Endothelial cell of hepatic sinusoid (primary cell): ENCODE measurements around the gene MINDY4B.

Source experiments
- in situ Hi-C: cut with HindIII; loops from 2 replicates; pipeline ENCODE4 v1.10.0; 2017; ENCODE audit warnings: low sequenced_read_pairs

Gene MINDY4B

GRCh38 chr3:150848864-150849263 is 56.4 kb downstream of the MINDY4B start:
- in situ Hi-C loops: no loop called here

DNA sequence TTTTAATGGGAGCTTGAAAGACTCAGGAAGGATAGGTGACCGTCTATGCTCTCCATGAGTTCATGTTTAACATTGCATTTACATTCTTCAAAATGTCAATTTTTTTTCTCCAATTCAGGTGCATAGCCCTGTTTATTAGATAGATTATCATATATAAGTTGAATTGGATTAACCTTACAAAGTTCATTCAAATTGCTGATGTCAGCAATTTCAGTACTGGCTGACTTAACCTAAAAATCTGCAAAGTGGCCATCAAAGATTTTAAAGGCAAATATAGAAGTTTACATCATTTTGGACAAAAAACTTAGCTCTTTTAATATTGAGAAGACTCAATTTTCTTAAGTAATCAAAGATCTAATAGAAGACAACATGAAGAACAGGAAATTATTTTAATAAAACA is 57.8 kb downstream of the MINDY4B start:
- in situ Hi-C loops: no loop called here

- in situ Hi-C loops: no loop called here
Measured at GRCh38 chr3:150844484-150844883, 60.8 kb downstream of the MINDY4B start.

GRCh38 chr3:150843241-150843640 is 62.0 kb downstream of the MINDY4B start:
- in situ Hi-C loops: no loop called here

- in situ Hi-C loops: no loop called here
Measured at GRCh38 chr3:150840802-150841515, 64.3 kb downstream of the MINDY4B start.

DNA sequence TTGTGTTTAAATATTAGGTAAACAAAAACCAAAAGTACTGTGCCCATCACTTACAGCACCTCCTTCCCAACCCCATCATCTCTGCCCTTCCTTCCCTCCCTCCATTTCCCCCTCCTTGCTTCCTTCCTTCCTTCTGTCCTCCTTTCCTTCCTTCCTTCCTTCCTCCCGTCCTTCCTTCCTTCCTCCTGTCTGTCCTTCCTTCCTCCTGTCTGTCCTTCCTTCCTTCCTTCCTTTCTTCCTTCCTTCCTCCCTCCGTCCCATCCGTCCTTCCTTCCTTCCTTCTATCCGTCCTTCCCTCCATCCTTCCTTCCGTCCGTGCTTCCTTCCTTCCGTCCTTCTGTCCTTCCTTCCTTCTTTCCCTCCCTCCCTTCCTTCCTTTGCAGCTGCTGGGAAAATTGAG is 74.5 kb downstream of the MINDY4B start:
- in situ Hi-C loops: no loop called here

- in situ Hi-C loops: no loop called here
Measured at GRCh38 chr3:150830094-150830681, 75.1 kb downstream of the MINDY4B start.

- in situ Hi-C loops: no loop called here
Measured at GRCh38 chr3:150829408-150829807, 75.8 kb downstream of the MINDY4B start.

DNA sequence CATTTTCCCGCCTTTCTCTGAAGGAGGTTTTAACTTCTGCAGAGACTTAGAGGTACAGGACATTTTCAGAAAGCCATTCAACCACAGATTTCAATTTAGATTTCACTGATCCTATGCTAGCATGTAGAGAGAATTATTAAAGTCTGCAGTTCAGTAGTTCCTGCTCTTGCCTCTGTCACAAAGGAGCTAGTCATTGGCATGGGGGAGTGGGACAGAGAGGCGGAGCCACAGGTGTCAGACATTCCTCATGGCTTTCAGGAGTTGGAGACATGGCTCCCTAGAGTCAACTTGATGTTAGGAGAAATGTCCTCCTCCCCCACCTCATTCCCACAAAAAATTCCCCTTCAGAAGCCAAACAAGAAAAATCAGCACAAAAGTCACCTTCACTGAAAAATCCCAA is 76.2 kb downstream of the MINDY4B start:
- in situ Hi-C loops: no loop called here

DNA sequence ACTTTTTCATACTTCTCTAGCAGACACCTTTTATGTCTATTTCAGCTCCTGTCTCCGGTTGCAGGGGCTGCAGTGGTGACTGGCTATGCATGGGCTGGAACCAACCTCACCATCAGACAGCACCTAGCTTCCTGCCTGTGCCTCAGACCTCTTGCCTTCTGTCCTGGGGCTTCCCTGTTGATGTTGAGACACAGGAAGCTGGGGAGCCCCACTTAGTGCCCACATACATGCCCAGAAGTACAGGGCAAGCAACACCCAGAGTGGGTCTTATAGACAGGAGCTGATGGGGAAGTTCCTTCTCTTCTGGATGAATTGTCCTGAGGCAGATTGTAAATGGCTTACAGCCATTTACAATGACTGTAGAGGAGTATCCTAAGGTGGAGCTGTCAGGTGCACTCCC is 77.0 kb downstream of the MINDY4B start:
- in situ Hi-C loops: no loop called here

DNA sequence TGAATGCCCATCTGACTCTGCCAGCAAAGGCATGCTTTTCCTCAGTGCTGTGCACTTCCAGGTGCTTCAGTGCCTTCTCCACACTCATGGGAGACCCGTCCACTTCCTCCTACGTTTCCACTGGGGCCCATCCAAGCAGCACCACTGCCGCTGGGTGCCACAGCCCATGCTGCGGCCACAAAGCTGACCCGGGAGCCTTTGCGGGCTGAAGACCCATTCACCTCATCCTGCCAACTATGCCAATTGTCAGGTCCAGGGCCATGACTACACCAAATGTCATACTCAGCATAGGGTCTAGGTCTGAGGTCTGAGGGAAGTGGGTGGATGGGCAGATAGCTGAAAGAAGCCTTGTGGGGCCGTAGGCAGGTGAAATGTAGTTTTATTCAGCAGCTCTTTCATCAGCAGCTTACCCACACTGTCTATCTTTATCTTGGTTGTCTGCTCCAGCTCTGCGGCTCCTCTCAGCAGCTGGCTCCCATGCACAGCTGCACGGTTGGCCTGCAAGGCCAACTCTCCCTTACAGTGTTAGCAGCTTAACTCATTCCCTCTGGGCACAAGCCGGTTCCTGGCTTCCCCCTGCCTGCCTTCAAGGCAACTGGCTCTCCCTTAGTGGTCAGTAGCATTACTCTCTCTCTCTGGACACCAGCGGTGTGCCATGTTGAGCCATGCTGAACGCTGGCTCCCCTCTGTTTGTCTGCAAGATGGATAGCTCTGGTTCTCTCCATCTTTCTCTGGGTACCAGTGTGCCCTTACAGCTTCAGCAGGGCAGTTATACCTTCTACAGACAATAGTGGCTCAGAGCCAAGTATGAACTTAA is 78.6 kb downstream of the MINDY4B start:
- in situ Hi-C loops: no loop called here

DNA sequence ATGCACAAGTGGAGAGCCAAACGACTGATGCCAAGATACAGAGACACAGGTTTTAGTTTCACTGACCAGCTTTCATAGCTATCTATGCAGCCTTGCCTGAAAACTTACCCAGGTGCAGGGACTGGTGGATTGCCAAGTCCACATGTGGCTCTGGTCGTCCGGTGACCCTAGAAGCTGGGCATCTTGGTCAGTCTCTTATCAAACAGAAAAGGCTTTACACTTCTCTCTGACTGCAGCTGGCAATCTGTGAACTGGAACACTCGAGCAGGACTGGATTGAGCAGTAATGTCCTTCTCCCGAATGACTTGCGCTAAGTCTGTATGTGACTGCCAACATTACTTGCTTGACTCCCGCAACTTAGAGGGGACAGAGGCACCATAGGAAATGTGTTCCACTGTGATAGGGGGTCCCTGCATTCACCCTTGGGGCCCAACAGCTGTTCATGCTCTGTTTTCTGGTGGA is 79.3 kb downstream of the MINDY4B start:
- in situ Hi-C loops: no loop called here

DNA sequence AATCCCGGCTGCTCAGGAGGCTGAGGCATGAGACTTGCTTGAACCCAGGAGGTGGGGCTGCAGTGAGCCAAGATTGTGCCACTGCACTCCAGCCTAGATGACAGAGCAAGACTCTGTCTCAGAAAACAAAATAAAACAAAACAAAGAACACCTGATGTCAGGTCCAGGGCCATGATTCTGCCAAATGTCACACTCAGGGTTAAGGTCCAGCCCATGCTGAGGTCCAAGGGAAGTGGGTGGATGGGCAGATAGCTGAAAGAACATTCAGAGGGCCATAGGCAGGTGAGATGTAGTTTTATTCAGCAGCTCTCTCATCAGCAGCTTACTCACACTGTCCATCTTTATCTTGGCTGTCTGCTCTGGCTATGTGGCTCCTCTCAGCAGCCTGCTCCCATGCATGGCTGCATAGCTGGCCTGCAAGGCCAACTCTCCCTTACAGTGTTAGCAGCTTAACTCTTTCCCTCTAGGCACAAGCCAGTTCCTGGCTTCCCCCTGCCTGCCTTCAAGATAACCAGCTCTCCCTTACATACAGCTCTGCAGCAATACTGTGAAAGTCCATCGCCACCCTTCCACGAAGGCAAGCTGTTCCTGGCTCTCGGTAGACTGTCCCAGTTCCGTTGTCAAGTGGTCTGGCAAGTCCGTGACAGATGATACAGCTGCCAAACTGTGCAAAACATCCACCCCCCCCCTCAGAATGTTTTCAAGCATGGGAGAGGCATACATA is 79.9 kb downstream of the MINDY4B start:
- in situ Hi-C loops: no loop called here

GRCh38 chr3:150823277-150823676 is 82.0 kb downstream of the MINDY4B start:
- in situ Hi-C loops: no loop called here

DNA sequence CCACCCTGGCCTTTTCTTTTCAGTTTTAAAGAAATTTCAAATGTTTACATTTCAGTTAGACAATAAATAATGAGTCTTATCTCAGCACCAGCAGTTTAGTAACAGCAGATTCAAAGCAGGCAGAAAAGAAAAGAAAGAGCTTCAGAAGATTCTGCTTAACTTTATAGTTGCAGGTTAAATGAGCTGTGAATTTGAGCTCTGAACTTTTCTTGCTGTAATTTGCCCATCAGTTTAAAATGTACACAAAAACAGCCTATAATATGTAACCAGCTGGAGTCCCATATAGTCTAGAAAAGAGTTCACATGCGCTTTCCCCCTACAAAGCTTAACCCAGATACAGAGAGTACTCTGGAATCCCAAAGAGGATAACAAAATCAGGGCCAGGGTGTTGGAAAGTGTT is 82.6 kb downstream of the MINDY4B start:
- in situ Hi-C loops: no loop called here
